ENCODE results near the gene SCART1. TPM values are rescaled to one million over a fixed set of nuclear protein-coding genes. Genes with fewer than 3 reads are reported as not detected.
"Not testable (repeated sequence)": the region's sequence is repeated elsewhere in the genome, so short reads cannot be mapped to it uniquely, and the experiment has no call there.

Gene SCART1
- total RNA-seq, 2 donors from 2014 or later = 2.0 to 3.6 TPM

DNA sequence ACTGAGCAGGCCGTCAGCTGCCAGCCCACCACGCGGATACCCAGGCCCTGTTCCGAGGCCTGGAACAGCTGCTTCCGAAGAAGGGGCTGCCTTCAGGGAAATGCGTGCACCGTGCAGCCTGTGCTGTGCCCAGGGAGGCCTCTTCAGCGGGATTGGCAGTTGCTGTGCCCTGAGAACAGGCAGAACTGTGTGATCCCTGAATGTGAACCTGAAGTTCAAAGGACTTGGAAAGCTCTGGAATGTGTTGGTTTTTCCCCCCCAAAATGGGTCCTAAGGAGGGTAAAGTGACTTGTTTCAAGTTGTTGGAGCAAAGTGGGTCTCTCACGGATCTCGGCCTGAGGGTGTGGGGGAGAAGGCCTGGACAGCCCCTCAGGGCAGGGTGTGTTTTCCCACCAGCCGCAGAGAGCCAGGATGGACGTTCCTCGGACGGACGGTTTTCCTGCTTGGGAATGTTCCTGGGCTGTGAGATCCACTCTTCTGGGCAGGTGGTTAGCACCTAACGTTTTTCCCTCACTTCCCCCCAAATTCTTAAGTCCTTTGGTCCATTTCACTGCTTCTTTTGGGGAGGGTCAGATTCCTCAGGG is 31.4 kb upstream of the SCART1 start:
- Mint-ChIP-seq H3K9me3 (no peaks in the 10 kb centered on the region), H3K4me1 (ENCODE audit: low read depth in 2 of 2) (peaks cover 0 to 4% of the 10 kb centered on the region in 2 donors), H3K27me3 (no peaks in the 10 kb centered on the region), H3K4me3 (no peak overlapping the region), H3K27ac (no peak overlapping the region), H3K36me3 (no peaks in the 10 kb centered on the region)
- DNase-seq (ENCODE audit: low spot score) (no peak), ATAC-seq (no peak)

DNA sequence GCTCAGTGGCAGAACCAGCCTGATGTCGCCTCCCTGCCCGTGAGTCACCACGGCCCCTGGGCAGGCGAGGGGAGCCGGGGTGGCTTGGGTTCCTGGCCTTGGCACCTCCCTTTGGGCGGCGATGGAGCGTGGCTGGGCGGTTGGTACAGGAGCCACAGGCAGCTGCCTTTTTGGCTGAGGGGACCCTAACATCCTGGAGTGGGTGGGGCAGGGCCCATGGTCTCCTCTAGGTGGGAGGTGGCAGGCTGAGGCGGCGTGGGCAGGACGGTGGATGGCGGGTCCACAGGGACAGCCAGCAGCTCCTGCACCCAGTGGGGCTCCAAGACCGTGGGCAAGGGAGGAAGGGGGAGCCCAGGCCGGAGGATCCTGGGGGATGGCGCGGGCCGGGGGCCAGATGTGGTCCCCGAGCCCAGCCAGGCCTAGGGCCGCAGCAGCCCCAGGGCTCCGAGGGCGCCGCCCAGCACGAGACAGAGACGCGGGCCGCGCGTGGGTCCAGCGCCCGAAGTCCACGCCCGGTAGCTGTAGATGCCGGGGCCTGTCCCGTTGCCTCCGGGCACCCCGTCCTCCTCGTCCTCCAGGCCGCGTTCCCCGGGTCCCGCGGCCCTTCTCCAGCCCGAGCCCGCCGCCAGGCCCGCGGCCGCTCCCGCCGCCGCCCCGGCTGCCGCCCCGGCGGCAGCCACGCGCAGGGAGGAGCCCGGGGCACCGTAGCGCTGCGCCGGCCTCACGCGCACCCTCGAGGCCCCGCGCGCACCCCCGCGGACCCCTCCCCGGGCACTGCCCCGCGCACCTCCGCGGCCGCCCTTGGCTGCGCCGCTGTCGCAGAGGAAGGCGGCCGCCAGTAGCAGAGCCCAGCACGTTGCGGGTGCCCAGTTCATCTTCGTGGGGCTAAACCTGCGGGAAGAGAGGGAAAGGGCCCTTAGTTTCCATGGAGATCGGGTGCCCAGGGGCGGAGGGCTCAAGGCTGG is 30.7 kb upstream of the SCART1 start:
- Mint-ChIP-seq H3K4me1 (ENCODE audit: low read depth in 2 of 2) (peaks cover 0 to 4% of the 10 kb centered on the region in 2 donors), H3K9me3 (no peaks in the 10 kb centered on the region), H3K4me3 (no peak overlapping the region), H3K36me3 (no peaks in the 10 kb centered on the region), H3K27me3 (no peaks in the 10 kb centered on the region), H3K27ac (no peak overlapping the region)
- ATAC-seq = peak in 1 of 2 donors; percentile 2
- DNase-seq (ENCODE audit: low spot score) = no peak

DNA sequence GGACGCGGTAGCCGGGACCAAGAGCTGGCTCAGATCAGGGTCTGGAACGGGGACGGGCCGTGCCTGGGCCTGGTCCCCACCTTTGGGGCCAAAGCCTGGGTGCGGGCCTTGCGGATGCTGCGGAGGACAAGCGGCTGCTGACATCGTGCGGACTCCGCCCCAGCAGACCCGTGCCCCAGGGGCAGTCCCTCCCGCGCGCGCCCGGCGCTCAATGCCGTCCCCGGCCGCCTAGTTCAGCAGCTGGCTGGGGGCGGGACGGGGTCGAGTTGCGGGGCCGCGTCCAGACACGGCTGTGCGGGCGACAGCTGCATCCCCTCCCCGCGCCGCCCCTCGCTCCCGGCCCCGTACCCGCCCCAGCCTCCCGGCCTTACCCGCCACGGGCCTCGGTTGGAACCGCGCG is 29.6 kb upstream of the SCART1 start:
- not testable (repeated sequence) for ATAC-seq; DNase-seq (ENCODE audit: low spot score); H3K36me3 Mint-ChIP-seq; H3K9me3 Mint-ChIP-seq; H3K27me3 Mint-ChIP-seq; H3K4me3 Mint-ChIP-seq; H3K4me1 Mint-ChIP-seq (ENCODE audit: low read depth in 2 of 2); H3K27ac Mint-ChIP-seq

DNA sequence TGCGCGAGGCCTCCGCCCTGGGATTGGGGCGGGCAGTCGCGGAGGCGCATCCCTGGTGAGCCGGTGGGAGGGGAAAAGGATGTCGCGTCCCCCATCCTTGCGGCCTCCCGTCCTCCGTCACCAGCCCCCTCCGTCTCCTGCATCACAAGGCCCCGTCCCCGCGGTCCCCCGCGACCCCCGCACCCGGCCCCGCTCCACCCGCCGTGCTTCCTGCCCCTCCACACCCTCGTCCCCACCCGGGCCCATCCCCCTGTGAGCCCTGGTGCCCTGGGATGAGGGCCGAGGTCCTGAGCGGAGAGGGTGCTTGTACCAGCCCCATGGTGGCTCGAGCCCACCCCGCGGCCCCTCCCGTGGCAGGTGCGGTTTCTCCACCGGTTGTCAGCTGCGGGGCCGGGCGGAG is 29.1 kb upstream of the SCART1 start, which contains the start of gene SPRN:
TSS of gene SPRN (minus strand) at position 25 of the 400 bp plus-strand sequence. CDS start 944 bp downstream, outside the sequence.
- not testable (repeated sequence) for ATAC-seq

DNA sequence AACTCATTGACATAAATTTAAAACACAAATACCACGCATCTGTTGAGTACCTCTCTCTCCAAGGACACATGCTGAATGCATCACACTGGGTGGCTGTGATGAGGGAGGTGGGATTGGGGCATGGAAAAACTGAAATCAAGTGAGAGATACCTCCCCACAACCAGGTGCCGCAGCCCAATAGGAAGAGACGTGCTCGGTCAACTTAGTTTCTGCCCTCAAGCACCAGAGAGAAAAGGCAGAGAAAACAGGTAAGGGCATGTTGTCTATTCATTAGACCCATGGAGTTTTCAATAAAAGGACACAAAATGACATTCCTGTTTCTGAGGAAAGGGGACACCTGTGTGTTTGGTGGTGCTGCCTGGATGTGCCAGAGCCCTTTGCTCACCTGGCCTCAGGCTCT is 24.2 kb upstream of the SCART1 start:
- H3K4me3 Mint-ChIP-seq, H3K27me3 Mint-ChIP-seq, H3K27ac Mint-ChIP-seq: not testable (repeated sequence)

More for the DNA sequence above, 29.1 kb upstream of the SCART1 start, which contains the start of gene SPRN:
- not testable (repeated sequence) for H3K4me3 Mint-ChIP-seq; H3K27me3 Mint-ChIP-seq; H3K36me3 Mint-ChIP-seq; H3K27ac Mint-ChIP-seq; DNase-seq (ENCODE audit: low spot score); H3K9me3 Mint-ChIP-seq; H3K4me1 Mint-ChIP-seq (ENCODE audit: low read depth in 2 of 2)

DNA sequence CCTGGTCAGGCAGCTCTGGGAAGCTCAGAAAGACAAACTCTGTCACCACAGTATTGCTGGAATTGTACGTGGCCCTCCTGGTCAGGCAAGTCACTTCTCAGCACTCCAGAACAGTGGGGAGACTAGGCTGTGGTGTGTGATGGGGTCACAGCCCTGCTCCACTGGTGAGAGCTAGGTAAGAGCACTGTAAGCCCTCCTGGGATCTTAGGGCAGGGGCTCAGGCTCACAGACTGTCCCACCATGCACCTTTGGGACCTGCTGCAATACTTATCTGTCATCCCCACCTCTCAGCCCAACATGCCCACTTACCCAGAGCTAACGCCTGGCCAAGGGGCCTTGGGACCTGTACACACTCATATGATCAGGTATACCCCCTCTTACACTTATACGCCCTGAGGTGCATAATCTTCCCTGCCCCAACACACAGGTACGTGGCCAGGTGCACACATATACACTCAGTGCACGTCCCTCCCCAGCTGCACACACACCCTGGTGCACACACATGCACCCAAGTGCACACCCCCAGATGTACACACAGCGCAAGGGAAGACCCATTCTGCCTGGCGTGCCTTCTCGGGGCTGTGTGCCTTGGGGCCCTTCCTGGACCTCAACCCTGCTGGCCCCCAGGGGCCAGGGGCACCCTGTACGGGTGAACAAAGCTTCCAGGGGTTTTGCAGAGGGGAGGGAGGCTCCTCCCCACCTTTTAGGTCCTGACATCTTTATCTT is 21.7 kb upstream of the SCART1 start:
- not testable (repeated sequence) for H3K4me1 Mint-ChIP-seq (ENCODE audit: low read depth in 2 of 2); H3K27ac Mint-ChIP-seq; H3K9me3 Mint-ChIP-seq; H3K36me3 Mint-ChIP-seq; H3K4me3 Mint-ChIP-seq; H3K27me3 Mint-ChIP-seq; DNase-seq (ENCODE audit: low spot score)
- ATAC-seq = peak; percentile 52 to 66

More for the DNA sequence above, 24.2 kb upstream of the SCART1 start:
- not testable (repeated sequence) for DNase-seq (ENCODE audit: low spot score); H3K36me3 Mint-ChIP-seq; H3K9me3 Mint-ChIP-seq; H3K4me1 Mint-ChIP-seq (ENCODE audit: low read depth in 2 of 2); ATAC-seq

DNA sequence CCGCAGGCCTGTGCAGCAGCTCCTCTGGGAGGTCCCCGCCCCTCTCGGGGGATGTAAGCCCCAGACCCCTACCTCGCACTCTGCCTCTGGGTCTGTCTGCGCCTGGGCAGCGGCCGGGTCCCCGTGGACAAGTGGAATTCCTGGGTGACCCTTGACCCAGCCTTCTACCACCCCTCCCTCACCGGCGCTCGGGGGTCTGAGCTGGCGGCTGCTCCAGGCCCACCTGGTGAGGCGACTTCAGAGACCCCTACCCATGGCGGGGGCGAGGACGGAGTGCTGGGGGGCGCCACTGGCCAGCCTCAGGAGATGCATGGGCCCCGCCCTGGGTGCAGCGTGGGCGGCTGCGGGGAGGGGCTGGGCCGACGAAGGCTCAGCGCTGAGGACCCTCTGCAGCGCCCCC is 21.0 kb upstream of the SCART1 start:
- not testable (repeated sequence) for H3K4me1 Mint-ChIP-seq (ENCODE audit: low read depth in 2 of 2); H3K36me3 Mint-ChIP-seq; DNase-seq (ENCODE audit: low spot score); H3K27ac Mint-ChIP-seq; H3K4me3 Mint-ChIP-seq; H3K9me3 Mint-ChIP-seq
- ATAC-seq = peak; percentile 6 to 44
- peaks cover 4 to 12% of the 10 kb centered on the region in 2 donors for H3K27me3 Mint-ChIP-seq

DNA sequence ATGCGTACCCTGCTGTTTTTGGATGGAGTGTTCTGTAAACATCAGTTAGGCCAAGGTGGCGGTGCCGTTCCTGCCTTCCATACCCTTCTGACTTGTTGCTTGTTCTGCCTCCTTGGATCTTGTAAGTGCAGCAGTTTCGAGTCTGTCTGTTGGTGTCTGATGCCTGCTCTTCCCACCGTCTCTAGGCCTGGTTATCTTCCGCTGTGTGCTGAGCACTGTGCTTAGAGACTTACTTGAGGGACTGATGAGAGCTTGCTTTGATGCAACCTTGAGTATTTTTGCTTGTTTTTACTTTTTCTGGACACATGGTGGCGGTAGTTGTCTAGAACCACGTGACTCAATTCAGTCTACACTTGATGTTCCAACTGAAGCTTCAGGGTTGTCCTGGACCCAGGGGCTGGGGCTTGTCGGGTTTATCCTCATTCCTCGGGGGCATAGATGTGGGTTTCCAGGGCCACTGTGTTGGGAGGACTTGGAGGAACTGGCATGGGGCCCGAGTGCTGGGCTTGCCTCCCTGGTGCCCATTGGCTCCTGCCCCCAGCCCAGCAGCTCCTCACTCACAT is 15.0 kb upstream of the SCART1 start:
- peaks cover 17 to 28% of the 10 kb centered on the region in 2 donors for H3K4me1 Mint-ChIP-seq (ENCODE audit: low read depth in 2 of 2)
- H3K4me3 Mint-ChIP-seq = no peak overlapping the region
- DNase-seq (ENCODE audit: low spot score) (no peak), ATAC-seq (peak in 1 of 2 donors; percentile 3)
- H3K27me3 Mint-ChIP-seq = peaks cover 4 to 12% of the 10 kb centered on the region in 2 donors
- no peak overlapping the region for H3K27ac Mint-ChIP-seq
- no peaks in the 10 kb centered on the region for H3K36me3 Mint-ChIP-seq
- no peaks in the 10 kb centered on the region for H3K9me3 Mint-ChIP-seq

DNA sequence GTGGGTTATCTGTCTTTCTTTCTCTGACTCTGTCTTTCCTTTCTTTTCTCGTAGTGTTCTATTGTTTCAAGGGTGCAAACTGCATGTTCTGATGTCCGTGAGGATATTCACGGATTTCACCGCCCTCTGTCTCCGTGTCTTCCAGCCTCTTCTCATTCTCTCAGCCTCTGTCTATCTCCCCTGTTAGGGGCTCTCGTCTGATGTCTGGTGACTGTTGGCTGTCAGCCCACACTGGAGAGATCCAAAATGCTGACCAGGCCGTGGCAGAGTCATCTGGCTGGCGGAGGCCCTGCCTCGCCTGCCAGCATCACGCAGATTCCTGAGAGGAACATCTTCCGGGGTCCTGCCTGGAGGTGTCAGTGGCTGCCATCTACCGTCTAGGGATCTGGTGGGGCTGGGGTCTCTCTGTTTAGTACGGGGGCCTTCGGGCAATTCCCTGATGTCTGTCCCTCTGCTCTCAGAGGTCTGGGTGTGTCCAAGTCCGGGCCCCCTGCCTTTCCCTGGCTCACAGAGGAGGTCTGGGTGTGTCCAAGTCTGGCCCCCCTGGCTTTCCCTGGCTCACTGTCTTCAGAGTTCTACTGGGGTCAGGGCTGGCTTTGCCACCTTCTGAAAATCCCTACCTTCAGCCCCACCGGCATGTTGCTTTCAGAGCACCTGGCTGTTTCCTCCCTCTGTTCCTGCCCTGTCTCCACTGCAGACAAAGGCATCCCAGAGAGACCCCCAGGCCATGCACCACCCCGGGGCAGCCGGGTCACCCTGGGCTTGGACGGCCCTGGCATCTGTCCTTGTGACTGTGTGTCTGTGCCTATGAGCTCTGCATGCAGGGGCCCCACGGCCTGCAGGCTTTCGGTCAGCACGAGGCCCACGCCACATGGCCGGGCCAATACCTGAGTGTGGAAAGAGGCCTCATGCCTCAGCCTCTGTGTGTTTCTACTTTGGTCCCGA is 14.0 kb upstream of the SCART1 start:
- H3K27me3 Mint-ChIP-seq = peaks cover 4 to 12% of the 10 kb centered on the region in 2 donors
- ATAC-seq (no peak), DNase-seq (ENCODE audit: low spot score) (no peak)
- peak overlapping the region in 1 of 2 donors; percentile 20 for H3K27ac Mint-ChIP-seq
- no peaks in the 10 kb centered on the region for H3K36me3 Mint-ChIP-seq
- no peak overlapping the region for H3K4me3 Mint-ChIP-seq
- H3K9me3 Mint-ChIP-seq = no peaks in the 10 kb centered on the region
- peaks cover 17 to 28% of the 10 kb centered on the region in 2 donors for H3K4me1 Mint-ChIP-seq (ENCODE audit: low read depth in 2 of 2)

DNA sequence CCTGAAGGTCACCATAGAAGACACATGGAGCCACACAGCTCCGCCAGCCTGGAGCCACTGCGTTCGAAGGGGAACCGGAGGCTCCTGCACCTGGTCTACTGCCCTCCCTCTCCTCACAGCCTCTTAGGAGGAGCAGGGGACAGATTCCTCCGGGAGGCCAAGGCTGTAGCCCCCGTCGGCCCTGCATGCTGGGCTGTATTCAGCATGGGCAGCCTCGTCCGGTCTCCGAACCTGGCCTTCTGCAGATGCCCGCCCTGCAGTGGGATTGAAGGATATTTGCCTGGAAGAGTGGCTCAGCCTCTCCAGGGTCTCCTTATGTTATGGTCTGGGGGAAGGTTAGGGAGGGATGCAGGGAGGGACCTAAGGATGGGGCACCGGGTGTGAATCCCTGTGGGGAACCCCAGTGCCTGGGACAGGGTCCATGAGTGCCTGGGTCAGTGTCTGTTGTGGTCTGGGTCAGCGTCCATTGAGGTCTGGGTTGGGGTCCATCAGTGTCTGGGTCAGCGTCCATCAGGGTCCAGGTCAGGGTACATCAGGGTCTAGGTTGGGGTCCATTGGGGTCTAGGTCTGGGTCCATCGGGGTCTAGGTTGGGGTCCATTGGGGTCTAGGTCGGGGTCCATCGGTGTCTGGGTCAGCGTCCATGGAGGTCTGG is 13.0 kb upstream of the SCART1 start:
- Mint-ChIP-seq H3K4me1 (ENCODE audit: low read depth in 2 of 2) (peaks cover 17 to 32% of the 10 kb centered on the region in 2 donors), H3K27me3 (peaks cover 8 to 12% of the 10 kb centered on the region in 2 donors), H3K27ac (no peak overlapping the region), H3K9me3 (no peaks in the 10 kb centered on the region), H3K36me3 (peaks cover 5% of the 10 kb centered on the region), H3K4me3 (no peak overlapping the region)
- ATAC-seq (no peak), DNase-seq (ENCODE audit: low spot score) (no peak)

DNA sequence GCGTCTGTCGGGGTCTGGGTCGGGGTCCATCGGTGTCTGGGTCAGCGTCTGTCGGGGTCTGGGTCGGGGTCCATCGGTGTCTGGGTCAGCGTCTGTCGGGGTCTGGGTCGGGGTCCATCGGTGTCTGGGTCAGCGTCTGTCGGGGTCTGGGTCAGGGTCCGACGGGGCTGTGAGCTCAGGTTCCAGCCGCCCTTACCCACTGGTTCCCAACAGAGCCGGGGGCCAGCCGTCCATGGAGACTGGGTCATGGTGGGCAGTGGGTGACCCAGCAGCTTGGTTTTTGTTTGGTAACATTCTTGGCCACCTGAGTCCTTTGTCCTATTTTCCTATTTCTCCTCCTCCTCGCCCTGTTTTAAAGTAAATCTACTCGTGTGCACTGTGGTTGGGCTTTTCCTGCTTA is 12.4 kb upstream of the SCART1 start:
- H3K9me3 Mint-ChIP-seq; ATAC-seq; H3K36me3 Mint-ChIP-seq; H3K4me3 Mint-ChIP-seq; DNase-seq (ENCODE audit: low spot score); H3K27ac Mint-ChIP-seq: not testable (repeated sequence)
- Mint-ChIP-seq H3K27me3 (peaks cover 8 to 12% of the 10 kb centered on the region in 2 donors), H3K4me1 (ENCODE audit: low read depth in 2 of 2) (peaks cover 17 to 32% of the 10 kb centered on the region in 2 donors)

DNA sequence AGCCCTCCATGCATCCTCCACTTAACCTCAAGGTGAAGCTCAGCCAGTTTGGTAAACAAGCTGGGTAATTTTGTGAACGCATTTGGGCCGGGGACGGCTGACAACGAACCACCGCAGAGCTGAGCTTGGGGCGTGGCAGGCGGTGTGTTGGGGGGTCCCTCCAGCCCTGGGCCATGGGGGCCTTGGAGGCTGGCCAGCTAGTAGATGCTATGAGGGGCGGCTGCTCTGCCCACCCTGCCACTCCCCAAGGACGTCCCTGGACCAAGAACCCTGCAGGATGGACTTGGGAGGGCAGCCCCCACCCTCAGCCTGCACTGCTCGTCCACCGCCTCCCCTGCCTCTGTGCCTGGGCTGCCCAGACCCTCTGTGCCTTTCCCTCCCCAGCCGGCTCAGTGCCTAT is 12.0 kb upstream of the SCART1 start:
- Mint-ChIP-seq H3K4me1 (ENCODE audit: low read depth in 2 of 2) (peaks cover 17 to 34% of the 10 kb centered on the region in 2 donors), H3K9me3 (peaks cover 3% of the 10 kb centered on the region), H3K27ac (no peak overlapping the region), H3K4me3 (no peak overlapping the region), H3K27me3 (peaks cover 4 to 8% of the 10 kb centered on the region in 2 donors), H3K36me3 (peaks cover 9% of the 10 kb centered on the region)
- ATAC-seq = no peak
- DNase-seq (ENCODE audit: low spot score) = no peak

Measured in natural killer cell treated with Interleukin-12 subunit alpha and Interleukin-12 subunit beta and Interleukin-15 and Interleukin-18, amount 100 ng/mL, for 72 hours (primary cell).